ENCODE measurements around the gene PITPNC1.

- TF ChIP-seq EZH2 (IDR thresholded peaks at IDR 0.05; ENCODE audit: insufficient read depth, poor library complexity, severe bottlenecking) (no peak), EZH2phosphoT487 (IDR thresholded peaks at IDR 0.05; ENCODE audit: insufficient read depth, low read depth) (no peak)
Measured at GRCh38 chr17:67506966-67507365, 129.9 kb downstream of the PITPNC1 start.

Data from GM23248 (cell line).